NCI-H2227 treated with DMSO at 0.1 percent for 48 hours (cell line): ENCODE measurements around the gene GASK1A.

Experiments used
- DNase-seq: peaks from one replicate; lab custom pipeline; 2025; lab: John Stamatoyannopoulos, UW

The GASK1A gene

GRCh38 chr3:43013743-43014155 lies 34.6 kb downstream of the GASK1A start:
- no peak for DNase-seq

GRCh38 chr3:43014241-43014640 lies 35.1 kb downstream of the GASK1A start:
- DNase-seq: no peak

DNA sequence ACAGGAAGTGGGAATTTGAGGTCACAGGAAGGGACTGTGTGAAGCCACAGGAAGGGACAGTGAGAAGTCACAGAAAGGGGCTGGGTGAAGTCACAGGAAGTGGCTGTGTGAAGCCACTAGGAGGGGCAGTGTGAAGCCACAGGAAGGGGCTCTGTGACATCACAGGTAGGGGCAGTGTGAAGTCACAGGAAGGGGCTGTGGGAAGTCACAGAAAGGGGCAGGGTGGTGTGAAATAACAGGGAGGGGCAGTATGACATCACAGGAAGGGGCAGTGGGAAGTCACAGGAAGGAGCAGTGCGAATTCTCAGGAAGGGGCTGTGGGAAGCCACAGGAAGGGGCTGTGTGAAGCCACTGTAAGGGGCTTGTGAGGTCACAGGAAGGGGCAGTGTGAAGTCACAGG lies 35.8 kb downstream of the GASK1A start:
- no peak for DNase-seq

DNA sequence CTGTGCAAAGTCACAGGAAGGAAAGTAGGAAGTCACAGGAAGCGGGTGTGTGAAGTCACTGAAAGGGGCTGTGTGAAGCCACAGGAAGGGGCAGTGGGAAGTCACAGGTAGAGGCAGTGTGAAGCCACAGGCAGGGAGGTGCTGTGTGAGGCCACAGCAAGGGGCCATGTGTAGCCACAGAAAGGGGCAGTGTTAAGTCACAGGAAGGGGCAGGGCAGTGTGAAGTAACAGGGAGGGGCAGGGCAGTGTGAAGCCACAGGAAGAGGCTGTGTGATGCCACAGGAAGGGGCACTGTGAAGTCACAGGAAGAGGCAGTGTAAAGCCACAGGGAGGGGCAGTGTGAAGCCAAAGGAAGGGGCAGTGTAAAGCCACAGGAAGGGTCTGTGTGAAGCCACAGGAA lies 36.5 kb downstream of the GASK1A start:
- DNase-seq: no peak

DNA sequence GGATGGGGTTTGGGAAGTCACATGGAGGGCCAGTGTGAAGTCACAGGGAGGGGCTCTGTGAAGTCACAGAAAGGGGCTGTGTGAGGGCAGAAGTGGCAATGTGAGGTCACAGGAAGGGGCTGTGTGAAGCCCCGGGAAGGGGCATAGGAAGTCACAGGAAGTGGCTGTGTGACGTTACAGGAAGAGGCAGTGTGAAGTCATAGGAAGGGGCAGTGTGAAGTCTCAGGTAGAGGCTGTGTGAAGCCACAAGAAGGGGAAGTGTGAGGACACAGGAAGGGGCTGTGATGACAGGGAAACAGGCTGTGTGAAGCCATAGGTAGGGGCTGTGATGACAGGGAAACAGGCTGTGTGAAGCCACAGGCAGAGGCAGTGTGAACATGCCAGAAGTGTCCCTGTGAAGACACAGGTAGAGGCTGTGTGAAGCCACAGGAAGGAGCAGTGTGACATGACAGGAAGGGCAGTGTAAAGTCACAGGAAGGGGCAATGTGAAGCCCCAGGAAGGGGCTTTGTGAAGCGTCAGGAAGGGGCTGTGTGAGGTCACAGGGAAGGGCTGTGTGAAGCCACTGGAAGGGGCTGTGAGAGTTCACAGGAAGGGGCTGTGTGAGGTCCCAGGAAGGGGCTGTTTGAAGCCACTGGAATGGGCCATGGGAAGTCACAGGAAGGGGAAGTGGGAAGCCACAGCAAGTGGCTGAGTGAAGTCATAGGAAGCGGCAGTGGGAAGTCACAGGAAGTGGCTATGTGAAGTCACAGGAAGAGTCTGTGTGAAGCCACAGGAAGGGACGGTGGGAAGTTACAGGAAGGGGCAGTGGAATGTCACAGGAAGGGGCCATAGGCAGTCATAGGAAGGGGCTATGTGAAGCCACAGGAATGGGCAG lies 37.1 kb downstream of the GASK1A start:
- DNase-seq: no peak

DNA sequence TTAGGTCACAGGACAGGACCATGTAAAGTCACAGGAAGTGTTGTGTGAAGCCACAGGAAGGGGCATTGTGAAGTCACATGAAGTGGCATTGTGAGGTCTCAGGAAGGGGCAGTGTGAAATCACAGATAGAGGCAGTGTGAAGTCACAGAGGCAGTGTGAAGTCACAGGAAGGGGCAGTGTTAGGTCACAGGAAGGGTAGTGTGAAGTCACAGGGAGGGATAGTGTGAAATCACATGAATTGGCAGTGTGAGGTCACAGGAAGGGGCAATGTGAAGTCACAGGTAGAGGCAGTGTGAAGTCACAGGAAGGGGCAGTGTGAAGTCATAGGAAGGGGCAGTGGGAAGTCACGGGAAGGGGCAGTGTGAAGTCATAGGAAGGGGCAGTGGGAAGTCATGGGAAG lies 37.9 kb downstream of the GASK1A start:
- DNase-seq: no peak

GRCh38 chr3:43017593-43018195 lies 38.6 kb downstream of the GASK1A start:
- DNase-seq: no peak

- DNase-seq: no peak
Observed at GRCh38 chr3:43018246-43018645, 39.1 kb downstream of the GASK1A start.

DNA sequence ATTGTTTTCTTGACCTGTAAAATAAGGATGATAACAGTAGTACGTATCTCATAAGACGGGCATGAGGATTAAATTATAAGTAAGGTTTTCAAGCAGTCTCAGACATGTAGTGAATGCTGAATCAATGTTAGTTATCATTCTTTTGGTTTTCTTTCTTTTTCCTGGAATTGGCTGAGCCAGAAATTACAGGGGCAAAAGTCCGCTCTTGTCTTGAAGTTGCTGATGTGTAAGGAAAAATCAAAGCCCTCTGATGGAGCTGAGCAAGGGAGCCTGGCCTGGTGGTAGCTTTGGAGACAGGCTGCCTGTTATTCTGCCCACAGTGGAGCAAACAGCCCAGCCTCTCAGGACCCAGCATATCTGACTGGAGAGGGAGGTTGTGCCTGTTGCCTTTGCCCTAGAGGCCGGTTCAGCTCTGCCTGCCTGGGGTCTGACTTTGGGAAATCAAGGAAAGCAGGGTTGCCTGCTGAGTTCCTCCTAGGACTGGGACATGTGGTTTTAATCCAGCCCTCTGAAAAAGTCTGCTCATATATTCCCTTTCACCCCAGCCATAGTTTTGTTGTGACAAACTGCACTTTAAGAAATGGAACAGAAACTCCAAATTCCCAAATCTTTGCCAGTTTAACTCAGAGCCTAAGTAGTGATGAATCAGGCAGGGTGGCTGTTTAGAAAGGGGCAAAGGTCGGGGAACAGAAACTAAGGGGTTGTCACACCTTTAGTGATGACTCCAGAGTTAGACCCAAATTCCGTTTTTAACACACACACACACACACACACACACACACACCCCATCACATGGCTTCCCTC lies 40.1 kb downstream of the GASK1A start:
- no peak for DNase-seq

DNA sequence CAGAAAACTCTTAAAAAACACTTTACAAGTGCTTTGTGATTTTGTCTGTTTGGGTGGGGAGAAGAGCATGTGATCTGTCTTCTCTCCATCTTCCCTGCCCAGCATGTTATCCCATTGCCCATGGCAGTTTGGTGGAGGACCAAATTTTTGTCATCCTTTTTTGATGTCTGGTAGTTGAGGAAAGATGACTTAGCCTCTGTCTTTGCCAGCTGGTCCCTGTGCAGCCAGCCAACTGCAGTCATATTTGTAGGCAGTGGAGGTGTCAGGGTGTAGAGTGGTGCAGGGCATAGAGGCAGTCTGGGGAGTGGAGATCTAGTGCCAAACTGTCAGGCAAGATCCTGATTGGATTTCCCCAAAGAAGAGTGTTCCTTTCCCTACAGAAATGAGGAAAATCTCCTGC lies 40.7 kb downstream of the GASK1A start:
- no peak for DNase-seq

GRCh38 chr3:43021186-43021585 lies 42.1 kb downstream of the GASK1A start:
- no peak for DNase-seq

DNA sequence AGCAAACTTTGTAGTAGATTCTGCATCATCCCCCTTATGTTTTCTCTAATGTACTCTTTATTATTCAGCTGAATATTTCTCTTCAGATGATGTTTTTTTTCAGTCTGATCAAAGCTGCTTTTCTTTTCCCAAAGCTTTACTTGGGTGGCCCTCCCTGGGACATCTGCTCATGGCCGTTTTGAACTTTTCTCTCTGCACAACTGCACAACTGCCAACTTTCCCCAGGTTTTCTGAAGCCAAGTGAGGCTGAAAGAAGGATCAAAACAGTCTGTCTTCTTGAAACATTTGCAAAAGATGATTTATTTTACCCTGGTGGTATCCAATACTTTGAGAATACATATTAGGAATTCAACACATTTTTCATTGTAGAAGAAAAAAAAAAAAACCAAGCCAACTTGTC lies 43.0 kb downstream of the GASK1A start:
- DNase-seq: no peak

DNA sequence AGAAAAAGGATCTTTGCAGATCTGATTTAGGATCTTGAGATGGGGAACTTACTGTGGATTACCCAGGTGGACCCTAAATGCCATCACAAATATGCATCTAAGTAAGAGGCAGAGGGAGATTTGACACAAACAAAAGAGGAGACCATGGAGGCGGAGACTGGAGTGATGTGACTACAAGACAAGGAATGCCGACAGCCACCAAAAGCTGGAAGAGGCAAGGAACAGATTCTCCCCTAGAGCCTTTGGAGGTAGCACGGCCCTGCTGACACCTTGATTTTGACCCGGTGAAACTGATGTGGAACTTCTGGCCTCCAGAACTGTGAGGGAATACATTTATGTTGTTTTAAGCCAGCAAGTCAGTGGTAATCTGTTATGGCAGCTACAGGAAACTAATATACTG lies 44.0 kb downstream of the GASK1A start:
- no peak for DNase-seq

DNA sequence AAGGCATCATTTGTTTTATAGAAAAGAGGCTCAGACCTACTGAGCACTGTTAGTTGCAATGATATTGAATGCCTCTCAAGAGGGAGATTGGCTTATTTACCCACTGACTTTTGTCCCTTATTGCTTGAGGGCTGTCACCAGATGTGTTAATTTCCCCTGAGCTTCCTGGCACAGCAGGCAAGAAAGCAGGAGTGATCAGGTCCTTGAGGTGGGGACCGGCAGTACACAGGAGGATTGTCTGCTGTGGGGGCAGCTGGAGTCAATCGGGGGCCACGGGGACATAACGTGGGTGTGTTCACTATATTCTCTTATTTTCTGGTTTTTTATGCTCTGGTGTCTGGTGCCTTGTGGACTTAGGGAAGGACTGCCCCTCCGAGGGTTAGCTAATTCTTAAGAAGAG lies 44.6 kb downstream of the GASK1A start:
- no peak for DNase-seq

- DNase-seq: no peak
Observed at GRCh38 chr3:43024181-43024885, 45.2 kb downstream of the GASK1A start.

GRCh38 chr3:43025423-43025822 lies 46.3 kb downstream of the GASK1A start:
- DNase-seq: no peak

DNA sequence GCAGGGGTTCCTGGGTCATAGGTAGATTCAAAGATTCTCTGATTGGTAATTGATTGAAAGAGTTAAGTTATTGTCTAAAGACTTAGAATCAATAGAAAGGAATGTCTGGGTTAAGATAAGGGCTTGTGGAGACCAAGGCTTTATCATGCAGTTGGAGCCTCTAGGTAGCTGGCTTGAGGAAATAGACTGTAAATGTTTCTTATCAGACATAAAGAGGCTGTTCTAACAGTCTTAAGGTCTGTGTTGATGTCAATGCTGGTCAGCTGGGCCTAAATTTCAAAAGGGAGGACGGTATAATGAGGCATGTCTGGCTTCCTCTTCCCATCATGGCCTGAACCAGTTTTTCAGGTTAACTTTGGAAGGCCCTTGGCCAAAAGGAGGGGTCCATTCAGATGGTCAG lies 48.9 kb downstream of the GASK1A start:
- DNase-seq: no peak

- DNase-seq: no peak
Observed at GRCh38 chr3:43028678-43029490, 49.8 kb downstream of the GASK1A start.

GRCh38 chr3:43030162-43030935 lies 51.2 kb downstream of the GASK1A start:
- DNase-seq: no peak

DNA sequence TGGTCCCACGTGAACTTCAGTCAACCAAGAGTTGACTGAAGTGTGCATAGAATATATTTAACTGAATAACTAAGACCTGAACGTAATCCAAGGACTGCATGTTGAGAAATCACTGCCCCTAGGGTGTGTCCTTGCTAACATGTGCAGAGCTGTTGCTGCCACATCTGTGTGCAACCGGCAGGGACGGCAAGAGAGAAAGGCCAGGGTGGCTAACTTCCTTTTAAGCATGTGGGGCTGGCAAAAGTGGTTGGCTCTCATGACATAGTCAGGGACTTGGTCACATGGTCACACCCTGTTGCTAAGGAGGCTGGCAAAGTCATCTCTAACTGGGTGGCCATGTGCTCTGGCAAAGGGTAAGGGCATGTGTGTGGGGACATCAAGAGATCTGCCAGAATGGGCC lies 52.4 kb downstream of the GASK1A start:
- DNase-seq: no peak
